Colonic mucosa (tissue), 4 donors: ENCODE data around the gene ADAP1. TPM values are rescaled to one million over a fixed set of nuclear protein-coding genes. Genes with fewer than 3 reads are reported as not detected.

ENCODE experiments used
- DNase-seq: peaks from one replicate; pipeline ENCODE4 v3.0.0-alpha.2; 2020
- H3K27ac ChIP-seq: fragments of 200-600 bp; one replicate; pipeline ENCODE4 v1.8.0; 2021
- H3K27me3 ChIP-seq: fragments of 200-600 bp; one replicate; pipeline ENCODE4 v1.8.0; 2021
- H3K36me3 ChIP-seq: fragments of 200-600 bp; one replicate; pipeline ENCODE4 v1.8.0; 2021
- H3K4me1 ChIP-seq: fragments of 200-600 bp; one replicate; pipeline ENCODE4 v1.8.0; 2021; ENCODE audit warnings: mild to moderate bottlenecking
- H3K4me3 ChIP-seq: fragments of 200-600 bp; one replicate; pipeline ENCODE4 v1.8.0; 2021
- H3K9ac ChIP-seq, 2 donors: one replicate each; pipeline ENCODE4 v1.7.0; 2013; ENCODE audit warnings: control low read depth in 2 of 2, low read depth in 2 of 2, low read length in 2 of 2
- H3K9me3 ChIP-seq: fragments of 200-600 bp; one replicate; pipeline ENCODE4 v1.8.0; 2021
- CTCF ChIP-seq: fragments of 200-600 bp; IDR thresholded peaks from one replicate; pipeline ENCODE4 v1.8.0; 2022; ENCODE audit warnings: antibody characterized with exemption, mild to moderate bottlenecking
- intact Hi-C: fragments of 100-400 bp; cut with DNase I; formaldehyde crosslinking; loops from one replicate; pipeline ENCODE4 v1.14.1; 2022
- total RNA-seq, 2 donors: library from RNA; stranded (reverse); fragmentation: NEBNext Ultra II Directional in 1 of 2; extraction: Animal tissue kit (Norgen Biotek cat#: 25700) in 1 of 2; gene quantifications; one replicate each; pipeline ENCODE4 v1.2.1, GENCODE V29; 2021
- donor health status: healthy.
- donor health status: DM: no; HTN: no; CAD: no.
- donor health status: DM: no; HTN: no; CAD: no.

ADAP1 gene
- total RNA-seq, 2 donors from 2014 or later = 107 to 201 TPM

- H3K36me3 ChIP-seq = no peaks in the 10 kb centered on the region
- peaks cover 26% of the 10 kb centered on the region for H3K4me1 ChIP-seq
- intact Hi-C loops = no loop called here
- no peaks in the 10 kb centered on the region for H3K27me3 ChIP-seq
- DNase-seq = no peak
- H3K9ac ChIP-seq = no peak overlapping the region
- no peak overlapping the region for H3K27ac ChIP-seq
- no peaks in the 10 kb centered on the region for H3K9me3 ChIP-seq
- H3K4me3 ChIP-seq = no peak overlapping the region
- TF ChIP-seq CTCF = no peak
Observed at GRCh38 chr7:918118-918425, 36.4 kb downstream of the ADAP1 start.

- no peak for TF ChIP-seq CTCF
- peaks cover 23% of the 10 kb centered on the region for H3K4me1 ChIP-seq
- peak overlapping the region in 1 of 2 donors; percentile 12 for H3K9ac ChIP-seq
- H3K9me3 ChIP-seq = no peaks in the 10 kb centered on the region
- H3K27ac ChIP-seq = no peak overlapping the region
- no peak overlapping the region for H3K4me3 ChIP-seq
- no peaks in the 10 kb centered on the region for H3K27me3 ChIP-seq
- intact Hi-C loops = no loop called here
- H3K36me3 ChIP-seq = no peaks in the 10 kb centered on the region
- no peak for DNase-seq
Observed at GRCh38 chr7:917255-918117, 37.0 kb downstream of the ADAP1 start.

- H3K9me3 ChIP-seq = no peaks in the 10 kb centered on the region
- H3K36me3 ChIP-seq = no peaks in the 10 kb centered on the region
- H3K27ac ChIP-seq = no peak overlapping the region
- intact Hi-C loops = no loop called here
- H3K9ac ChIP-seq = peak overlapping the region in 1 of 2 donors; percentile 69
- peaks cover 13% of the 10 kb centered on the region for H3K4me1 ChIP-seq
- no peak overlapping the region for H3K4me3 ChIP-seq
- no peaks in the 10 kb centered on the region for H3K27me3 ChIP-seq
- no peak for TF ChIP-seq CTCF
- no peak for DNase-seq
Observed at GRCh38 chr7:916291-916941, 38.1 kb downstream of the ADAP1 start.

- no peak for DNase-seq
- TF ChIP-seq CTCF = no peak
- H3K4me1 ChIP-seq = peaks cover 13% of the 10 kb centered on the region
Observed at GRCh38 chr7:915291-916218, 38.9 kb downstream of the ADAP1 start.

GRCh38 chr7:914521-915194 lies 39.8 kb downstream of the ADAP1 start:
- no peak for DNase-seq
- H3K4me1 ChIP-seq = peaks cover 13% of the 10 kb centered on the region
- intact Hi-C loops = no loop called here
- no peaks in the 10 kb centered on the region for H3K36me3 ChIP-seq
- peak overlapping the region; percentile 88 for H3K27ac ChIP-seq
- no peak overlapping the region for H3K4me3 ChIP-seq
- H3K9me3 ChIP-seq = no peaks in the 10 kb centered on the region
- H3K9ac ChIP-seq = peak overlapping the region; percentile 69 to 74
- no peaks in the 10 kb centered on the region for H3K27me3 ChIP-seq
- no peak for TF ChIP-seq CTCF

More at GRCh38 chr7:915291-916218, 38.9 kb downstream of the ADAP1 start:
- Histone ChIP-seq H3K36me3 (no peaks in the 10 kb centered on the region), H3K9me3 (no peaks in the 10 kb centered on the region), H3K4me3 (no peak overlapping the region), H3K27ac (no peak overlapping the region), H3K9ac (peak overlapping the region; percentile 69 to 74), H3K27me3 (no peaks in the 10 kb centered on the region)
- intact Hi-C loops = no loop called here
